NCI-H1436 (cell line): ENCODE measurements around the gene LRMDA.

Experiments used
- DNase-seq: peaks from one replicate; lab custom pipeline; 2025; lab: John Stamatoyannopoulos, UW

Gene LRMDA

DNA sequence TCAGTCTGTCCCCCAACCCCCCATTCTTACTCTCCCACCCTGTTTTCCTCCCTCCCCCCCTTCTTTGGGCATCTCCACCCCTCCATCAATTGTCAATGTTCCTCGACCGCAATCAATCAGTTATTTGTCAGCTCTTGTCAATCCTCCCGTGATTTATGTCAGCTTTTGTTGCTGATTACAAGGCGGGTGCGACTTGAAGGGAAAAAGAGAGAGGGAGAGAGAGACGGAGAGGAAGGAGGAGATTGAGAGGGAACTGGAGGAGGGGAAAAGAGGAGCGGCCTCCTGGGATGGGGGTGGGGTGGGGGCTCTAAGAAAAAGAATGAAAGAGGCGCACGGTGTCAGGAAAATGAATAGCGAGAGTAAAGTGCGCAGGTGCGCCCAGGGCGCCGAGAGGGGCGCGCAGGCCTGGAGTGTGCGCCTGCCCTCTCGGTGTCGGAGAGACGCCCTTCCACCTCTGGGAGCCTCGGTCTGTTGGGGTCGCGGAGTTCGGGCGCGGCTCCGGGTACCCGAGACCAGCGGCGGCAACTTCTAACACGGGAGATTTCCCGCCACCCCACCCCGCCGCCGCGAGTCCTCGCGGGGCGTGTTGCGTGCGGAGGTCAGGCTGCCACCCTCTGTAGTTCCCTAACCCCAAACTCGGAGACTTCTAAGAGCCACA lies 28.8 kb upstream of the LRMDA start:
- peak; percentile 94 for DNase-seq

DNA sequence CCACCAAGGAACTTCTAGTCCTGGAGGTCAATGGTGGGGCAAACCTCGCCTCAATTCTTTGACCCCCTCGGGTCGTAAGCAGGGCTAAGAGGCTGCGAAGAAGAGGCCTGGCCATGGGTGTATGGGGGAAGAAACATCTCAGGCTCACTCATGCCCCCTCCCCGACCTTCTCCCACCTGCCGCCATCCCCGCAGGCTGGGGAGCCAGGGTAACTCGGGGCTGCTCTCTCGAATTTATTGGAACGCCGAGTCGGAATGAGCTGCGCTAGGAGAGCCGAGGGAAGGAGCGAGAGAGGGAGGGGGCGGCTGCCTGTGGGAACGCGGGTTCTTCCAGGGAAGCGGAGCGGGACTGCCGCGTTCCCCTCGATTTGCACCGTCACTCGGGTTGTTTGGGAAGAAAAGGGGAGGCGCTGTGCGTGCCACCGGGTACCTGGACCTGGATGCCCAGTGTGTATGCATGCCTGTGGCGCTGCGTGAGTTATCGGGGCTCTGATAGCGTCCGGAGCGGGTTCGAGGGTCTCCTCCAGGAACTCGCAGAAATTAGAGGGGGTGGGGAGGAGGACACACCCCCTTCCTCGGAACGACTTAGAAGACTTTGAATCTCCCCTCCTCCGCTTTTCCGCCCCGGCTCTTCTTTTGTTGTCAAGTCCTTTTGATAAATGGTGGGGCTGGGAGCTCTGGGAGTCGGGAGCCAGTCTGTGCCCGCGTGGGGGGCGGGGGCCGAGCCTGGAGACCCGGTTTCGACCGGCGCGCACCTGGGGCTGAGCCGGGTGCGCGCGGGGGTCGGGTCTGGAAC lies 28.1 kb upstream of the LRMDA start:
- DNase-seq = peak; percentile 48

DNA sequence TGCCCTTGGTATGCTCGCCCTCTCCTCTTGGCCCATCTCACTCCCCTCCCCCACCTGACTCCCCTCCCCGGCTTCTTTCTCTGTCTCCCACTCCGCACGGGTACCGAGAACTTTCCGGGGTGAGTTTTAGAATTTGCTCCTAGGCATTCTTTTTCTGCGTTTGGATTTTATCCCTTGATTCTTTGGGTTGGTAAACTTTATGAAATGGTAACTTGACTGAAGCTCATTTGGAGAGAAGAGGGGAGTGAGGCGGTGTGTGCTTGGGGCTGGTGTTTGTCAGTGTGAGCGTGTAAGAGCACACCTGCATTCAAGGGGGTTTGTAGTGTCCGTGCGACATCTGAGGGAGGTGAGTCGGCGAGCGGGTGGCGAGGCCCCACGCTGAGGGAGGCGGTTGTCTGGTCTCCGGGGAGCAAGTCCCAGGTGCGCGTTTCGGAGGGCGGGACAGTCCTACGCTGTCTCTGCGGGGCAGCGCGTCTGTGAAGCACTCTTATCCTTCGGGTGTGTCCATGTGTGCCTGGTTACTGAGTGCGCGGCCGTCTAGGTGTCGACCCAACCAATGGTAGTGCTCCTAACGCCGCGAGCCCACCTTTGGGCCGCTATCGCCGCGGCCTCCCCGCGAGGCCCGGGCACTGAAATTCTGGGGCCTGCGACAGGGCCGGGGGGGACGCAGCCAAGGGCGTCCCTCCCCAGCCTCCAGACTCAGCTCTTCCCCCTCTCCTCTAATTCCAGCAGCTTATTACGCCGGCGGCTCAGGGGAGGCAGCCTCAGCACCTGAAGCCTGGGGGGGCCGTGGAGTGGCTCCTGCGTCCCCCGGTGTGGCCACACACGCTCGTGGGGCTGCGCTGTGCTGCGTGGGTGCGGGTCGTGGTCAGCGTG lies 27.2 kb upstream of the LRMDA start:
- DNase-seq = peak; percentile 71

DNA sequence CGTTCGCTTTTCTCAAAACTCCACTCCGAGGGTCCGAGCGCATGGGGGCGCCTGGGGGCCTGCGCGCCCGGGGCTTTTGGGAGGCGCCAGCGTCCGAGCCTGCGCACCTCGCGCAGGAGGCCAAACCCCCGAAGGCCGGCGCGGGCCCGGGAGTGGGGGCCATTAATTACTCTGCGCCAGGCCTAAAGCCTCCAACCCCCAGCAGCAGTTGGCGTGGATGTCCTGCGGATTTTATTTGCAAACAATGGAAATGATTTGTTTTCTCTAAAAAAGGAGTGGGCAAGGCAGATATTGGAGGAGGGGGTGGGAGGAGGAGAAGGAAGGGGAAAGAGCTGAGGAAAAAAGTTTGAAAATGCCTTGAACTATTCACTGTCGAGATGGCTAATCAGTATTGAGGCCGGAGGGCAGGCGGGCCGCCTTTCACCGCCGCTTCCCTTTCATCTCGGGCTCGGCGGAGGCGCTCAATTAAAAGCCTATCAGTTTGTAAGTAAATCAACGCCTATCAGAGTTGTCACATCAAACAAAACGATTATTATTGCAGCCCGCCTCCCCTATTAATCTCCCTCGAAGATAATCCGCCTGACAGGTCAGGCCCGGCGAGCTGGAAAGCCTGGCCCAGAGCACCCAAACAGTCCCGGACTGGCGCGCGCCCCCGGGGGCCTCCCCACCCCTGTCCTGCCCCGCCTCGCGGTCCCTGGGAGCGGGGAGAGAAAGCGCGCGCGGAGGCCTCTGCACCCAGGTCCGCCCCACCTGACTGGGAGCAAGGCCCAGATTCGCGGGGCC lies 26.4 kb upstream of the LRMDA start:
- DNase-seq = peak; percentile 52

DNA sequence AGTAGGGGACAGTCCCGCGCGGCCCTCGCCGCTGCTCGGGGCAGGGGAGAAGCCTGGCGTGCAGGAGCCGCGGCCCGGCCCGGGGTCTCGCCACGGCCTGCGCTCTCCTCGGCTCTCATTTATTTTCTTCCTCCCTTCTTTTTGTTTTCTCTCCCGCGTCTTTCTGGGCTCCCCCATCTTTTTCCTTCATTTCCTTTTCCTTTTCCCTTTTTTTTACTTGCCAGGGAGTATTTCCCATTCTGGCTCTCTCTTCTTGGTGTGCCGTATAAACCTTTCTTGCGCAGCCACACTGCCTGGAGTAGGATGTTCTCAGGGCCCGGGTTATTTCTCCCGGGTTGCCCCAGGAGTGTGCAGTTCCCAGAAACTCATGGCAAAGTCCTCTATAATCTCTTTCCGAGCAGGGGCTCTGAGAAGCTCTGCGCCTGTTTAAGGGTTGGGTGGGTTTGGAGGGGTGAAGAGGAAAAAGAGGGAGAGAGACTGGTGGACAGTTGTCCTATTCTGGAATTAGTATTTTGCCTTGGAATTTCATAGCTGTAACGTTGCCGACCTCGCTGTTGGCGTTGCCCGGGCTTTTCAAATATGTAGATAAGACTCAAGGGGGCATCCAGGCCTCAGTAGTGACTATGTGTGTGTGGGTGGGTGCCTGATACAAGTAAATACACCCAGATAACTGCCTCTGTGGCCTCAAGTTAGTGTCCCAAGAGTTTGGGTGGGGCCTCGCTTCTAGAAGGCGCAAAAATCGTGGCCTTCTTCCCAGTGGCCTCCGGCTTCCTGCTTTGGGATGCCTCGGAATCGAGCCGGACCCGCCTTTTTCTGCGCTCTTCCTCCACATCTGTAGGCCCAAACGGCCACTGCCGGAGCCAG lies 25.6 kb upstream of the LRMDA start:
- DNase-seq = no peak

DNA sequence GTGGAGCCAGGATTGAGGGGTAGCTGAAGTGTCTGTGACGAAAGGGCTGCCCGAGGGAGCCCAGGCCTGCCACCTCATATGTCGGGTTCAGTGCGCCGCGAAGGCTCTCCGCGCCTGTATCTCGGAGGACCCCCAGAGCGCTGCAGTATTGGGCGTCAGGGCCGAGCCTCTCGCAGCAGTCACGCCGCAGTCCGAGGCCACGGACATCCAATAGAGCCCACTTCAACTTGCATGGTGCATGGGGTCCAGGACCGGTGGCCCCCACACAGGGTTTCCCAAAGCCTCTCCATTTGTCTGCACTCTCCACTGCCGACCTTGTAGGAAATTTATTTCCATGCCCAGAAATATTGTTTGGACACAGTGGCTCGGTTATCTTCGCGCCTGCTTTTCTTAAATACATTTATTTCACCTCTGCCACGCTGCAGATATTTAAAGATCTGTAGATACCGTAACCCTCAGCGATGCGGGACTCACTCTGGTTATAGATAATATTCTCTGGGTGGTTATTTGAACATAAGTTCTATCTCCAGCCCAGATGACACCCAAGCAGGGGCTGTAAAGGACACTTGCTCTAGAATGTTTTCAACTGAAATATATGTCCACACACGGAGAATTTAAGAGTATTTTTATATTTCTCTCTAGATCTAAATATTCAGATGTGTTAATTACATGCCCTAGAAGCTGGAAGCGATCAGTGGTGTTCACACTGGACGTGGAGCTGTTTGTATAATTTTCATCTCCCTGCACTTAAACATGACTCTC lies 24.8 kb upstream of the LRMDA start:
- no peak for DNase-seq

DNA sequence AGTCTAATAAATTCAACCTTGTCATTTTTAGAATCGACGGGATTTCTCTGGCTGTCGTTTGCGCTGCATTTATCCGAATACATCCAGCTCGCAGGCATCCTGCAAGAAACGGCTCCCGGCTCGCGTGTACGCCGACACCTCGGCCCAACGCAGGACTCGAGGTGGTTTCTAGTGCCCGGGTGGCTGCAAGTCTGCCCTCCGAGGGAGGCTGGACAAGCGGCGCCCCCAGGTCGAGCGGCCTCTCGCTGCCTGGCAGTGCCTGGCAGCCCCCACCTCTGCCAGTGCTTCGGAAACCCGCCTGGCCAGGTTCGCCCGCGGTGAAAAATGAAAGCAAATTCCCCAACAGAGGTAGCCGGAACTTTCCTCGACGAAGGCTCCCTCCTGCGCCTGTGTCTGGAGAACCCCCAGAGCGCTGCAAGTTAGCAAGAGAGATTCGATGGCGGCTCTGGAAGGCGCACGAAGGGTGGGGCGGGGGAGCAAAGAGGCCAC lies 24.2 kb upstream of the LRMDA start:
- DNase-seq = no peak

DNA sequence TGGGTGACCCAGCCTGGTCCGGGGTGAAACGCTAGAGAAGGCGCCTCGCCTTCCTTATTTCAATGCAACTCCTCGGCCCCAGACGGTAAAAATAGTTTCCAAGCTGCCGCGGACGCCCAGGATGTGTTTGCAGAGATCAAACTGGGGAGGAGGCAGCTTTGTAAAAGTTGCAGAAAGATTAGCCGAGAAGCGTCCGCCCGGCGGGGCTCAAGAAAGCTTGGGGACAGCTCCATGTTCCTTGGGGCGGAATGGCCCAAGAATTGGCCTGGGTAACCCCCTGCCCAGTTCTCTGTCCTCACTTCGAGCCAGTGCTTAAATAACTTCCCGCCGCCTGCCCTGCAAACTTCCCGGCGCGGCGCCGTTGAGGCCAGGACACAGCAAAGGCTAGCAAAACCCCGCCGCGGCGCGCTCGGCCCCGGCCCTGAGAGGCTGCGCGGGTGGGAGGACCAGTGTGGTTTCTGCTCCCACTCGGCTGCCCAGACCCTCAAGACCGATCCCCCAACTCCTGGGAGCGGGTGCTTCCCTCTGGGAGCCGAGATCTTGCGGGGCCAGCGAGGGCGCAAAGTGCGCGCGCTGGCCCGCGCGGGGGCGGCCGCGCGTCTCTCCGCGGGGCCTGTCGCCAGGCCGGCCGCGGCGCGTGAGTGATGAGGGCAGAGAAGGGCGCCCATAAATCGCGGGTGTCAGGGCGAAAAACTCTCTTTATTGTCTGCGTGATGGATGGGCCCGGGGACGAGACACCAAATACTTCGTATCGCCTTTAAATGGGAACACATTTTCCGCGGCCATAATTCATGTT lies 23.5 kb upstream of the LRMDA start:
- DNase-seq = no peak

DNA sequence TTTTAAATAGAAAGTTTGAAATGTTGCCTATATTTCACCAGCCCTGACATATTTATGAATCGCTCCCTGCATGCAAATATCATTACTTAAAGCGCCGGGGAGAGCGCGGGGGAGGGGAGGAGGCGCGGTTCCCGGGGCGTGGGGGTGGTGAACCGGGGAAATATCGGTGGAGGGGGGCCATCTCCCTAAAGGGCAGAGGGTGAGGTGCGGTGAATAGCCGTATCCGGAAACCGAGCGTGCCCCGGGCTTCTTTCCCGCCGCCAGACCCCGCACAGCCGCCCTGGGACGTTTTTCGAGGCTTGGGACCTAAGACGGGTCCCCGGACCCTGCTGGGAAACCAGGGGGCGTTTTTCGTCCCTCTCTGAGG lies 22.9 kb upstream of the LRMDA start:
- no peak for DNase-seq

DNA sequence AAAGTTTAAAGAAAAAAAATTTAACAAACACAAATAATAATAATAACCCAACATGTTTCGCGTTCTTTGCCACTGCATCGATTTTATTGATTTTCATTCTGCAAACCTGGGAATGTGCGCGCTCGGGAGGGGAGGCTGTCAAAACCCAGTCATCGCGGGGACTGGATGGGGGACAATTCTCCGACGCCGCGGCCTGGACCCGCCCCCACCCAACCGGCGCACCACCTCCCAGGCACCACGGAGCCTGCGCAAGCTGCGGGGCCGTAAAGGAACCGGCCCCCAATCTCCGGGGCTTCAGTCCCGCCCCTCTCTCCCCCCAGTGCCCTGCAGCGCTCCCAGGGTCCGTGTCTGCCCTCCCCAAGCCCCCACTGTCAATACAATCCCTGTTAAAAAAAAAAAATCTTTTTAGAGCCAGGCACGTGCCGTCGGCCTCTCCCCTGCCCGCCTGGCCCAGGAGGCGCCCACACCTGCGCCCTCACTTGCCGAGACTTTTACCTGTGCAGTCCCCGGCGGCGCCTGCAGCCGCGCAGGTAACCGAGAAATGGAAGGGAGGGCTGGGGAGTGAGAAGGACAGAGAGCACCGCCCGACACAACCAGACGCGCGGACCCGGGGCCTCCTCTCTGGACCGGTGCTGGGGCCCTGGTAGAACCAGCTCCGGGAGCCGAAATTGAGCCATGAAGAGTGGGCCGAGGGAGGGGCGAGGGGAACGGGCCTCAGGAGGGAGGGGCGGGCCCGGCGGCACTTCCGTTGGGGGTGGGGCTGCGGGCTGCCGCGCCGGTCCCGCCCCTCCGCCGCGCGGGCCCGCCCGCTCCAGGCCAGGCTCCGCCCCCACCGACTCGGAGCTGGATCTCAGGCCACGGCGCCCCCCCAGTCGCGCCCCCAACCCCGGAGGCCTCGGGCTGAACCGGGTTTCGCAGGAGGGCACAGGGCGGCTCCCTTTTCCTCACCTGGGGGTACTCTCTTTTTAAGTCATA lies 22.2 kb upstream of the LRMDA start:
- DNase-seq = peak; percentile 70

DNA sequence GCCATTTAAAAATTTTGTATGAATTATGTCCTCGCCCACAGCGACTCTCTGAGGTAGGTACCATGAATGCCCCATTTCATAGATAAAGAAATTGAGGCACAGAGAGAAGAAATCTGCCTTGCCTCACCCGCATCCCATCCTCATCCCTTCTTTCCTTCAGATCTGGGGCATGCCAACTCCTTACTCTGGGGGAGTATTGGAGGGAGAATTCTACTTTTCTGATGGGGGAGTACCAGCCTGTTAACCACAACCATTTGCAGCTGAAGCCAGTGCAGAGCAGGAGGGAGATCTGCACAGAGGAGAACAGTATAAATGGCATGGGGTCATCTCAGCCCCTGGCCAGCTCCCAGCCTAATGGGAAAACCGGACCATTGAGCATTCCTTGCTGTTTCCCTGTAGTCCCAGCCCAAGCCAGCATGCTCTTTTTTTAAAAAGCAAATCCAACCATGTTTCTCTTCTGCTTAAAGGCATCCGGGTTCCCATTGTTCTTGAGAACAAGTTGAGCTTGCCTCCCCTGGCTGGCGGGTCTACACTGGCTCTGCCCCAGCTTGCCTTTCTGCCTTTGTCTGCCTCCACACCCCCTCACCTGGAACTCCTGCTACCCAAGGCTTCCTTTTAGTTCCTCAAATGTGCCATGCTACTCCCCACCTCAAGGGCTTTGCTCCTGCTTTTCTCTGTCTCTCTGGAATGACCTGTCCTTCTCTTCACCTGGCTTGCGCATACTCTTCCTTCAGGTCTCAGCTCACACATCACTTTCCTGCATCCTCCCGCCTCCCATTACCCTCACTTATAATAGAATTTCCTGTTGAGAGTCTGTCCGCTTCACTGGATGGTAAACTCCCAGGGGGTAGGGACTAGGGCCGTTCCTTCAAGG lies 21.1 kb upstream of the LRMDA start:
- no peak for DNase-seq

DNA sequence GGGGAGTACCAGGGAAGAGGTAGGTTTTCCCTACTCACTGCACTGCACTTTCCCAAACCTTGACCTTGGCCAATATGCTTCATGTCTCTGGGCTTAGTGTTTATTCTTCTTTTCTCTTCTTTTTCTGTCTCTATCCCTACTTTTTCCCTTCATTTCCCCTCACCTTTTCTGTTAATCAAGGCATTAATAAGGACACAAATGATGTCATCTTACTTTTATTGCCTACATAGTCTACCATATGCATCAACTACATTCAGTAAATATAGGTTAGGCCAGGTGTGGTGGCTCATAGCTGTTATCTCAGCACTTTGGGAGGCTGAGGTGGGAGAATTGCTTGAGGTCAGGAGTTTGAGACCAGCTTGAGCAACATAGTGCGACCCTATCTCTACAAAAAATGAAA lies 16.9 kb upstream of the LRMDA start:
- no peak for DNase-seq

DNA sequence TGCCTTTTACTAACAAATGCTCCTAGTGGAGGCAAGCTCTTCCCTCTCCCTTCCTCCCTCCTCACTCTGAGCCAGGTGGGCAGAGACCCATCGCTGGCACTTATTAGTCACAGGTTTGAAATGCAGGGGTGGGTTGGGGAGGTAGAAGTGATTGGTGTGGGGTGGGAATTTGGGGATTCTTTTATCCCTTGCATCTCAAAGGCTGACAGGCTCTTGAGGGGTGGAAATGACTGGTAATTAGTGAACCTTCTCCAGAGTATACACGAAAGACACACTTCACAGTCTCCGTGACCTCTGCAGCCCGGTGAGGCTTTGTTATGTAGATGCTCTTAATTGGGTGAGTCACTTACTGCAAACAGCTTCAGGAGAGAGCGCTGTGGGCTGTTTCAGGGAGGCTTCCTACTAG lies 13.9 kb upstream of the LRMDA start:
- DNase-seq = peak; percentile 86

DNA sequence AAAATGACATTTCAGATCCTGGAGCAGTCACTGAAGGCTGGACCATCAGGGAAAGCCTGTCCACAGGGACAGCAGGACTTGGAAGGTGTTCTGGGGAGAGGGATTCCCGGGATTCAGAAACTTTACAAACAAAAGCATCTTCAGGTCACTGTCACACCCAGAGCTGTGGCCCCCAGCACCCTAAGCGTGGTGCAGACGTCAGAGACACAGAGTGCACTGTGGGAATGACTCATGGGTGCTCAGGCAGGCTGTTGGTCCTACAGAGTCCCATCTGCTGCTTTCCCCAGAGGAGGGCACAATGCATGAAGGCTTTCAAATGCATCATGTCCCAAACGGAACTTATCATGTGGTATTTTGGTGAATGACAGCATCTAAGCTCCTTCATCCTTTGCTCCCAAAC lies 13.1 kb upstream of the LRMDA start:
- DNase-seq = no peak

DNA sequence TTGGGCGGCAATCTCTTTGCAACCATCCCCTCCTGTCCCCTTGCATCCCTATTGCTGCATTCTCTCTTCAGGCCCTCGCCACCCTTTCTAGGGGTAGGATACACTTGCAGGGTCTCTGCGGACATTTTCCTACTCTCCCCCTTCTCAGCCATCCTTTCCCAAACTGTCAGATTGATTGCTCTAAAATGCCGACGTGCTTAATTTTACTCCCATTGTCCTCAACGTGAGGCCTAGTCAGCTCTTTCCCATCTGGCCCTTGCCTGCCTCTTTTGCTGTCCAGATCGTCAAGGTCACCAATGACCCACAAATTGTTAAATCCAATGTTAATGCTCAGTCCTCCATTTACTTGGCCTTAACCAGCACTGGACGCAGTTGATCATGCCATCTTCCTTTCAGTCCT lies 12.7 kb upstream of the LRMDA start:
- DNase-seq = no peak

DNA sequence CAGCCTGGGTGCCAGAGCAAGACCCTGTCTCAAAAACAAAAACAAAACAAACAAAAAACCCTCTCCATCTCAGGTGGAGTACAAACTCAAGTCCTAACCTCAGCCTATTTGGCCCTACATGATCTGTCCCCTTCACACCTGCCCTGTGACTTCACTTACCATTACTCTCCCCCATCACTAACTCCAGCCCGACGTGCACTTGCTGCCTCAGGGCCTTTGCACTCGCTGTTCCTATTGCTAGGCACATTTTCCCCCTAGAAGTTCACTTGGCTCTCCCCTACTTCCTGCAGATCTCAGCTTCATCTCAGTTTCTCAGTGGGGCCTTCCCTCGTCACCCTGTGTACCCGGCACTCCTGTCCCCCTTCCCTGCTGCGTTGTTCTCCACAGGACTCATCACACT lies 8.5 kb upstream of the LRMDA start:
- DNase-seq = no peak

DNA sequence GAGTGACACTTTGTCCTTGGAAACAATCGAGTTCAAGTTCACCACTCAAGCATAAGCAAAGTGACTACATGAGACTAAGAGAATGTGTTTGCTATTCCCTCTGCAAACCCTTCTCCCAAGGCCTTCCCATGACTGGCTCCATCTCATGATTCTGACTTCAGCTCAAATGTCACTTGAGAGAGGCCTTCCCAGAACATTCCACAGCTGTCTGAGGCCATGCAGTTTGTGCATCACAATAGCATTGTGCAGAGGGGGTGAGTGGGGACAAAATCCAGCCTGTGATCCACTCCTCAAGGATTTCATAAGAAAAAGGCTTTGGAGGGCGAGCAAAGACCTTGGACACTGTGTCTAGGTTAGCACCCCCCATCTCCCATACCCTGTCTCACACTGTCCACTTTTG lies 6.9 kb upstream of the LRMDA start:
- no peak for DNase-seq
